Left lung (tissue), 10 donors: ENCODE measurements around the gene SRRT. TPM values are rescaled to one million over a fixed set of nuclear protein-coding genes. Genes with fewer than 3 reads are reported as not detected.

Experiments used
- ATAC-seq: fragments of 200-7000 bp; cut with Tn5 transposase; one replicate; pipeline ENCODE4 v1.9.1; 2020; ENCODE audit warnings: moderate library complexity
- DNase-seq, 4 donors: peaks; one replicate each; pipeline ENCODE4 v3.0.0-alpha.2; 2013 to 2020
- H3K27ac ChIP-seq, 2 donors: fragments of 200-600 bp; sonication (generic) in 1 of 2; one replicate each; pipeline versions ENCODE4 v1.5.0 to v1.8.0; 2020 to 2021
- H3K27me3 ChIP-seq, 2 donors: fragments of 200-600 bp; sonication (generic) in 1 of 2; one replicate each; pipeline versions ENCODE4 v1.5.0 to v1.8.0; 2020 to 2021
- H3K36me3 ChIP-seq, 2 donors: fragments of 200-600 bp; sonication (generic) in 1 of 2; one replicate each; pipeline versions ENCODE4 v1.5.0 to v1.8.0; 2020 to 2021
- H3K4me1 ChIP-seq, 2 donors: fragments of 200-600 bp; one replicate each; pipeline ENCODE4 v1.8.0; 2021
- H3K4me3 ChIP-seq, 2 donors: fragments of 200-600 bp; sonication (generic) in 1 of 2; one replicate each; pipeline versions ENCODE4 v1.5.0 to v1.8.0; 2020 to 2021; ENCODE audit warnings: mild to moderate bottlenecking in 1 of 2
- H3K9me3 ChIP-seq, 2 donors: fragments of 200-600 bp; sonication (generic) in 1 of 2; one replicate each; pipeline versions ENCODE4 v1.5.0 to v1.8.0; 2020 to 2021
- CTCF ChIP-seq, 2 donors: fragments of 200-600 bp; sonication (generic) in 1 of 2; IDR thresholded peaks; one replicate each; pipeline versions ENCODE4 v1.5.0 to v1.8.0; 2021; ENCODE audit warnings: antibody characterized with exemption in 2 of 2
- intact Hi-C, 2 donors: fragments of 100-400 bp; cut with DNase I; formaldehyde crosslinking; loops; one replicate each; pipeline versions ENCODE4 v1.11.2 to v1.14.2; 2022
- polyA plus RNA-seq, 6 donors: library from polyadenylated mRNA; unstranded; fragments of 120-200 nt; gene quantifications; one replicate each; pipeline ENCODE4 v1.2.1, GENCODE V29; 2013; ENCODE audit not compliant: insufficient read length in 6 of 6
- total RNA-seq, 2 donors: library from RNA; stranded (reverse); fragmentation: NEBNext Ultra II Directional; extraction: Animal tissue kit (Norgen Biotek cat#: 25700); gene quantifications; one replicate each; pipeline ENCODE4 v1.2.1, GENCODE V29; 2021
- donor health status: DM: no; HTN: yes; CAD: no.
- donor health status: DM: no; HTN: no; CAD: no.

The SRRT gene
- total and polyA plus RNA-seq, 8 donors: 91.4 to 232 (median 166) TPM

GRCh38 chr7:100878013-100878412, 3.1 kb downstream of the SRRT start:
- Histone ChIP-seq H3K36me3 (peaks cover 0 to 63% of the 10 kb centered on the region in 2 donors), H3K9me3 (no peaks in the 10 kb centered on the region), H3K4me1 (peaks cover 12 to 49% of the 10 kb centered on the region in 2 donors), H3K27ac (no peak overlapping the region), H3K27me3 (no peaks in the 10 kb centered on the region), H3K4me3 (no peak overlapping the region)
- DNase-seq (no peak), ATAC-seq (no peak)
- TF ChIP-seq CTCF (IDR thresholded peaks at IDR 0.05): no peak
- intact Hi-C loops: no loop called here

- peaks cover 0 to 63% of the 10 kb centered on the region in 2 donors for H3K36me3 ChIP-seq
- intact Hi-C loops: no loop called here
These were observed 3.8 kb downstream of the SRRT start for GRCh38 chr7:100878685-100879084.

GRCh38 chr7:100879685-100880261, 4.9 kb downstream of the SRRT start:
- H3K4me3 ChIP-seq: no peak overlapping the region
- no peak for TF ChIP-seq CTCF (IDR thresholded peaks at IDR 0.05)
- H3K9me3 ChIP-seq: no peaks in the 10 kb centered on the region
- intact Hi-C loops: no loop called here
- H3K27me3 ChIP-seq: no peaks in the 10 kb centered on the region
- H3K4me1 ChIP-seq: peaks cover 12 to 38% of the 10 kb centered on the region in 2 donors
- DNase-seq (no peak), ATAC-seq (no peak)
- H3K36me3 ChIP-seq: peaks cover 0 to 68% of the 10 kb centered on the region in 2 donors
- no peak overlapping the region for H3K27ac ChIP-seq

More at GRCh38 chr7:100878685-100879084, 3.8 kb downstream of the SRRT start:
- no peak for ATAC-seq
- DNase-seq: no peak
- Histone ChIP-seq H3K27ac (no peak overlapping the region), H3K9me3 (no peaks in the 10 kb centered on the region), H3K4me1 (peaks cover 12 to 47% of the 10 kb centered on the region in 2 donors), H3K27me3 (no peaks in the 10 kb centered on the region), H3K4me3 (no peak overlapping the region)
- no peak for TF ChIP-seq CTCF (IDR thresholded peaks at IDR 0.05)

GRCh38 chr7:100880645-100881044, 5.7 kb downstream of the SRRT start:
- peaks cover 0 to 77% of the 10 kb centered on the region in 2 donors for H3K36me3 ChIP-seq

GRCh38 chr7:100881136-100881535, 6.2 kb downstream of the SRRT start:
- intact Hi-C loops: no loop called here
- Histone ChIP-seq H3K4me1 (peaks cover 6 to 32% of the 10 kb centered on the region in 2 donors), H3K27me3 (no peaks in the 10 kb centered on the region), H3K27ac (no peak overlapping the region), H3K9me3 (no peaks in the 10 kb centered on the region), H3K4me3 (no peak overlapping the region), H3K36me3 (peaks cover under 1 to 82% of the 10 kb centered on the region in 2 donors)
- ATAC-seq (no peak), DNase-seq (no peak)
- TF ChIP-seq CTCF (IDR thresholded peaks at IDR 0.05): no peak

More at GRCh38 chr7:100880645-100881044, 5.7 kb downstream of the SRRT start:
- no peak overlapping the region for H3K27ac ChIP-seq
- no peaks in the 10 kb centered on the region for H3K9me3 ChIP-seq
- no peak overlapping the region for H3K4me3 ChIP-seq
- peaks cover 11 to 36% of the 10 kb centered on the region in 2 donors for H3K4me1 ChIP-seq
- ATAC-seq (no peak), DNase-seq (no peak)
- TF ChIP-seq CTCF (IDR thresholded peaks at IDR 0.05): no peak
- intact Hi-C loops: no loop called here
- H3K27me3 ChIP-seq: no peaks in the 10 kb centered on the region
